Fibroblast of skin of scalp (primary cell): ENCODE measurements around the gene C16orf89.

ENCODE experiments used
- DNase-seq: peaks from one replicate; pipeline ENCODE4 v3.0.0-alpha.2; 2013

C16orf89 gene

DNA sequence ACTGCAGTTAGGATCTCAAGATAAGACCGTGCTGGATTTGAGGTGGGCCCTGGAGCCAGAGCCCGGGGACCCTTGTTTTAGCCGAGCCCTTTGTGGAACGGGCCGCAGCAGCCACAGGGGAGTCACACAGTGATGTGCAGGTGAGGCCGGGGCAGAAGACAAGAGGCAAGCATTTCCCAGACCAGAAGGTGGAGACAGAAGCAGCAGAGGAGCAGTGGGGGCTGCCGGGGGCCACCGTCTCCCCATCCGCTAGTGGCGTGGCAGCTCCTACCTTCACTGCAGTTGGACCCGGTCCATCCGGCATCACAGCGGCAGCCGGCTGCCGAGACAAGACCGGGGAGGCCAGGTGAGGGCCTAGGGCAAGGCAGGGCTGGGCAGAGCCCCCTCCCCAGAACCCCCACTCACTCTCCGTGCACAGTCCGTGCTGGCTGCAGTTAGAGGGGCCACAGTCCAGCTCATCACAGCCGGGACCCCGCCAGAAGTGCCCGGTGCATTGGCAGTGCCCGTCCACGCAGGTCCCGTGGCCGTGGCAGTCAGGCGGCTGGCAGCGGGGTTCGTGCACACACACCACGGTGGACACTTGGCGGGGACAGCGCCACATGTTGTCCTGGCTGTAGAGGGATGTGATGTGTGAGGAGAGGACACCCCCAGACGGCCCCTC is 38.1 kb downstream of the C16orf89 start:
- no peak for DNase-seq

DNA sequence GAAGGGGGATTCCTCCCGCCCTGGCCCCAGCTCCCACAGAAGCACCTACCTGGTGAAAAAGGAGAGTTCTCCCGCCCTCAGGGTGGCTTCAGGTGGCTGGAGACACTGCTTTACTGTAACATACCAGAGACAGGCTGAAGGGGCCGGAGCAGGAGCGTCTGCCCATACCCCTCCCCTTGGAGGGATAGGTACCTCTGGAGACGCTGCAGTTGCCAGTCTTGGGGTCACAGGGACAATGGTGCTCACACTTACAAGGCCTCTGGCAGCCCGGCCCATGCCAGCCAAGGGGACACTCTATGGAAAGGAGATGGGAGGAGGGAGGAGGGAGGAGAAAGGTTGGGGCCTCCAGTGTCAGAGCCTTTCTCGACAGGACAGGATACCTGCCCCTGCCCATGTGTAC is 38.7 kb downstream of the C16orf89 start:
- no peak for DNase-seq

DNA sequence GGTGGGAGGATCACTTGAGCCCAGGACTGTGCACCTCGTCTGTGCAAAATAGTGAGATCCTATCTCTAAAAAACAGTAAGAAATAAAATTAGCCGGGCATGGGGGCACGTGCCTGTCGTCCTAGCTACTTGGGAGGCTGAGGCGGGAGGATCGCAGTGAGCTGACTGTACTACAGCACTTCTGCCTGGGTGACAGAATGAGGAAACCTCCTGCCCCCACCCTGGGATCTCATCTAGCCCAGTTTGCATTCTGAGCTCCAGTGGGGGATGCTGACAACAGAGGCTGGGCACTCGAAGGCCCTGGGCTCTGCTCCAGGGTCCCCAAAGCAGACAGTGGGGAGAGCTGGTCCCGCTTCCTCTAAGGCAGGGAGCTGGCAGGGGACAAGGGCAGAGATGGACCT is 39.1 kb downstream of the C16orf89 start:
- no peak for DNase-seq

DNA sequence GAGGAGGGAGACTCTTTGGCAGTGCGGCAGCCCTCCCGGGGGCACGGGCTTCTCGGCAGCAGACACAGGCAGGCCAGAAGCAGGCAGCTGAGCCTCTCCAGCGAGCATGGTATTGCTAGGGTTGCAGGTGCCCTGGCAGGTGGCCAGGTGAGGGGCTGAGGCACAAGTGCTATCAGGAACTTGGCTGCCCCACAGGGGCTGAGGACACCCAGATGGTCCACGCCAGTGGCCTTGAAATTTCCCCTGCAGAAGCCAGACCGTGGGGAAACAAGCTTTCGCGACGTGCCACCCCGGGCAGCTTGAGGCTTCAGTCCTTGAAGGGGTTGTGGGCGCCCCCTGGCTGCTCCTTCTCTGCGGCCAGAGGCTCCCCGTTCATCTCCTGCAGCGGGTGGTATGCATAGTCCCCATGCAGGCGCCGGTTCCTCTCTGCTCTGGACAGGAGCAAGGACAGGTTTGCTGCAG is 40.6 kb downstream of the C16orf89 start:
- DNase-seq: no peak

DNA sequence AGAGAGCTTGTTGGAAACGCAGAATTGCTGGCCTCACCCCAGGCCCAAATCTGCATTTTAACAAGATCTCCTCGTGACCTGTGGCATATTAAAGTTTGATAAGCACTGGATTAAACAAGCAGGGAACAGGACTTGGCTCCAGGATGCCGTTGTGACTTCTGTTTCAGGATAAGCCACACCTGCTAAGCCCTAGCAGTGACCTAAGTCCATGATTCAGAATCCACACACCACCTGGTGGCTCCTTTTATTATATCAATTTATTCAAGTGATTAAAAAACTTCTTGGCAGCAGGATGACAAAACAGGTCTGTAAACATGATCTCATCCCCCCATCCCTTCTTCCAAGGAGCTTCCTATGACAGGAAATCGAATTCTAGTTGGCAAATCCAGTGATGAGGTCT is 41.1 kb downstream of the C16orf89 start:
- no peak for DNase-seq

DNA sequence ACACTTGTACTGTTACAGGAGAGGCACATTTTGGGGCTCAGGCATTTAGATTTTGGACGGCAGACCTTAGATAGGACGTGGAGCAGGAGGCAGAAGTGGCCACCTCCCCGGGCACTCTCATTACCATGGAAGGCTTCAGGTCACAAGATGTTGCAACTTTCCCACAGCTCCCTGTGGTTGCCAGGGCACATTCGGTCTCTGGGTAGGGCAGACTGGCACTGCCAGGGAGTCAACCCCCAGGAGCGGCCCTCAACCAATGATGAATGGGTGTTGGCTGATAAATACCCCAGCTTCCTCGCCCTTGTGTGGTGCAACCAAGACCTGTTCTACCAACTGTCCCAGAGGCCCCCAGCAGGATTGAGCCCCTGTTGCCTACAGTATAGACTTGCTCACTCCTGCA is 43.2 kb downstream of the C16orf89 start:
- DNase-seq: no peak

DNA sequence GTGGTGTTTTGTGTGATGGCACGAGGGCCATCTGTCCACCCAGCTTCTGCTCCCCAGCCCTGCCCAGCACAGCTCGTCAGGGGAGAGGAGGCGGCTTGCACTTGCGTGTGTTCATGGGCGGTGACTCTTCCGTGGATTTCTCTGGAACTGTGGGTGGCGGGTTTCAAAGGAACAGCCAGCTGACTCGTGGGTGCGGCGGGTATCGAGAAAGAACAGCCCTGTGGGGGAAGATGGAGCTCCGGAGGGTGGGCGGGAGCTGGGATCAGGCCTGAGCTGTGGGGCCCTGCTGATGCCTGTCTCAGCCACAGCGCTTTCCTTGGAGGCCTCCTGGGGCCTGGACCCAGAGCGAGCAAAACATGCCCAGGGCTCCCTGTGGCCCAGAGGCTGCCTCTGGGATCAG is 45.2 kb downstream of the C16orf89 start:
- no peak for DNase-seq

DNA sequence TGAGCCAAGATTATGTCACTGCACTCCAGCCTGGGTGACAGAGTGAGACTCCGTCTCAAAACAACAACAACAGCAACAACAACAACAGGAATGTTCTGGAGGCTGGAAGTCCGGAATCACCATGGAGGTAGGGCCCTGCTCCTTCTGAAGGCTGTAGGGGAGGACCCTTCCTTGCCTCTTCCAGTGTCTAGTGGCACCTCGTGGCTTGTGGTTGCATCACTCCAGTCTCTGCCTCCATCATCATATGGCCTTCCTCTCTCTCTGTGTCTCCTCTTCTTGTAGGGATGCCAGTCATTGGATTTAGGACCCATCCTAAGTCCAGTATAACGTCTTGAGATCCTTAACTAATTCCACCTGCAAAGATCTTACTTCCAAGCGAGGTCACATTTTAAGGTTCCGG is 46.0 kb downstream of the C16orf89 start:
- no peak for DNase-seq

DNA sequence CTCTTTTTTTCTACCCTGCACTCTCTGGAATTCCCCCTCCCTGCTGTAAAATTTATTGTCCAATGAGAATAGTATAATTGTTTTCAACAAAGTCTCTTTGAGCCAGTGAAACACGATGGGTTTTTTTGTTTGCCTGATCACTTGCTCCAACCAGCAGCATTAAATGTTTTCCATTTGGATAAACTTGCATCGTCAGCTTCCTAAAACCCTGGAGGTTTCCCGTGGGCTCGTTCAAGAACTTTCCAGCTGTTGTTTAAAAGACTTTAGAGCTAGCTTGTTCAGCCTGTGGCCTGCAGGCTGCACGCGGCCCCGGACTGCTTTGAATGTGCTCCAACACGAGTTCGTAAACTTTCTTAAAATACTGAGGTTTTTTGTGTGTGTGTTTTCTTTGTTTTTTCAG is 47.0 kb downstream of the C16orf89 start:
- no peak for DNase-seq

DNA sequence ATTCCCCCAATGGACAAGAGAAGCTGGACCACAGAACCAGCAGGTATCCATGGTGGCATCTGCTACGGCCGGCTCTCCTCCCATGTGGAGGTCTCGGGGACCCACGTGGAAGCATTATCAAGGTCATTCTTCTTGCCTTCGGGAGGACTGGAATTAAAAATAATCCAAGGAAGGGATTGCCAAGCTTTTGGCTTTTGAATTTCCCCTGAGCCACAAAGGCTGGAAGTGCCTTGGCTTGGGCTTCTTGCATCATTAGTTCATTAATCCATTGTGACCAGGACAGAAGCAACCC is 48.1 kb downstream of the C16orf89 start:
- no peak for DNase-seq

DNA sequence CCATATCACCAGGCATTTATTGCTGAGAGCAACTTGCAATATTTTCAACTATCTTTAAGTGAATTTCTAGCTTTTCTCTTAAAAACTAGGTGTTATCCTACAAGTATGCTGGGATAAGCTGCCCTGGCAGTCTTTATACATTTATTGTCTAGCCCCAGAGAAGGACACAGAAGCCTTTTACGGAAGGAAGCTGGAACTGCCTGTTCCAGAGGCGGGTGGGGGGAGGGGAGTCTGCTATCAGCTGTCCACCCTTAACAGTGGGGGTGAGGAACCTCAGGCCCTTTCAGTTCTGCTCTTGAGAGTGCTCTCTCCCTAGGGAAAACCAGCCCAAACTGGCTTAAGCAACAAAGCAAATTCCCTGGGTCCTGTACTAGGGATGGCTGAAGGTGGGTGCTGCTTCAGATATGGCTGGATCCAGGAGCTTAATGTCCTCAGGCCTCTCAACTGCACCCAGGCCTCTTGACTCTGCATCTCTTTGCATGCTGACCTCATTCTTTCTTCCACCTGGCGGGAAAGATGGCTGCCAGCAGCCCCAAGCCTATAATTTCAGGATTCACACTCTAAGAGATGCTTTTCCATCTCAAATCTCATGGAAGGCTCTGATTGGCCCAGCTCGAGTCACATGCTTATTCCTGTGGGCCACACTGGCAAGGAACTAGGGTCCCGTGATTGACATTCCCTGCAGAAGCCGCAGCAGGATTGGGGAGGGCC is 48.6 kb downstream of the C16orf89 start:
- DNase-seq: no peak

DNA sequence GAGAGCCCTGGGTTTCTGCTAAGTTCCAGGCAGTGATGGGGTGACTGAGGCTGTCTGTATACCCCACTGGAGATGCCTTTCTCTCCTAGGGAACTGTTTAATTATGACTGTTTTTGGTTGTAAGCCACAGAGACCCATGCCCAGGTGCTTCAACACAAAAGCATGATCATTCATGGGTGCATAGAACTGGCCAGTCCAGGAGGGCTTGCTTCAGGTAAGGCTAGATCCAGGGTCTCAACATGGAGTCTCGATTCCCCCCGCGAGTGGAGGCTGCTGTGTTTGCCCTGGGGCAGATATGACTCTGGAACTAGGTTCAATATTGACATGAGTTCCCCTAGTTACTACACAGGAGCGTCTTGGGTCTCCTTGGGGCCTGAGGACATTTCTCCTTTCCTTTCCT is 49.9 kb downstream of the C16orf89 start:
- no peak for DNase-seq

DNA sequence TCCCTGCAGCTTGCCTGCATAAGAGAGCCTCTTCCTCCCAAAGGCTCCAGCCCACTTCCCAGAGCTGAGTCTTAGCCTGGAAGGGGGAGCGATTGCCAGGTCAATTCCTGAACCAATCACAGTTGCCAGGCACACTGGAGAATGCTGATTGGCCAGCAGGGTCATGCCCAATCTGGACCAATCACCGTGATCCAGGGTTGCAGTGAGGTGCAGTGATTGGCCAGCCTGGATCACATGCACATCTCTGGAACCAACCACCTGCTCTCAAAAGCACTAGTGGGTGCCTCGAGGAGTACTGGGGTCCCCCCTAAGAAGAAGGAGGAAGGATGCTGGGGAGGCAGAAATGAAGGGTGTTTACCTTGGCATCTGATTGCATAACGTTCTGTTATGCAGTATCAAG is 50.4 kb downstream of the C16orf89 start:
- DNase-seq: no peak

DNA sequence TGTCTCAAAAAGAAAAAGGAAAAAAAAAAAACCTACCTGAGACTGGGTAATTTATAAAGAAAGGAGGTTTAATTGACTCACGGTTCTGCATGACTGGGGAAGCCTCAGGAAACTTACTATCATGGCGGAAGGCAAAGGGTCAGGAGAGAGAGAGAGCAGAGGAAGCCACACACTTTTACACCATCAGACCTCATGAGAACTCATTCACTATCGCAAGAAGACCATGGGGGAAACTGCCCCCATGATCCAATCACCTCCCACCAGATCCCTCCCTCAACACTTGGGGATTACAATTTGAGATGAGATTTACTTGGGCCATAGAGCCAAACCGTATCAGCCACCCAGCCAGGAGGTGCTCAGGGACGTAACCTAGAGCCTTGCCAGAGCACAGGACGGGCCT is 52.9 kb downstream of the C16orf89 start:
- no peak for DNase-seq

DNA sequence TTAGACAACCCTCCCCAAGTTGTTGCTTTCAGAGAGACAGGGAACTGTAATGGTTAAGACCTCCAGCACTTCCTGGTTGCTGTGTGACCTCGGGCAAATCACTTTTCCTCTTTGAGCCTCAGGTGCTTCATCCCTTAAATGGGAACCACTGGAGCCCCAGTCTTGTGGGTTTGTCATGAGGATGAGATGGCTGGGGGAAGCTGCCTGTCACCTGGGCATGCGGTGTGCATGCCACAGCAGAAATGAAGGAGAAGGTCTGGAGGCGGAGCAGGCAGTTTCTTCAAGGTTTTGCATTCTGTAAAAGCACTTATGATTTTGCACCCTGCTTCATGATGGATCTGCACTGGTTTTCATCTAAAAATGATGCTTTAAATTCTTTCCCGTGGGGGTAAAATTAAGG is 54.1 kb downstream of the C16orf89 start:
- no peak for DNase-seq

DNA sequence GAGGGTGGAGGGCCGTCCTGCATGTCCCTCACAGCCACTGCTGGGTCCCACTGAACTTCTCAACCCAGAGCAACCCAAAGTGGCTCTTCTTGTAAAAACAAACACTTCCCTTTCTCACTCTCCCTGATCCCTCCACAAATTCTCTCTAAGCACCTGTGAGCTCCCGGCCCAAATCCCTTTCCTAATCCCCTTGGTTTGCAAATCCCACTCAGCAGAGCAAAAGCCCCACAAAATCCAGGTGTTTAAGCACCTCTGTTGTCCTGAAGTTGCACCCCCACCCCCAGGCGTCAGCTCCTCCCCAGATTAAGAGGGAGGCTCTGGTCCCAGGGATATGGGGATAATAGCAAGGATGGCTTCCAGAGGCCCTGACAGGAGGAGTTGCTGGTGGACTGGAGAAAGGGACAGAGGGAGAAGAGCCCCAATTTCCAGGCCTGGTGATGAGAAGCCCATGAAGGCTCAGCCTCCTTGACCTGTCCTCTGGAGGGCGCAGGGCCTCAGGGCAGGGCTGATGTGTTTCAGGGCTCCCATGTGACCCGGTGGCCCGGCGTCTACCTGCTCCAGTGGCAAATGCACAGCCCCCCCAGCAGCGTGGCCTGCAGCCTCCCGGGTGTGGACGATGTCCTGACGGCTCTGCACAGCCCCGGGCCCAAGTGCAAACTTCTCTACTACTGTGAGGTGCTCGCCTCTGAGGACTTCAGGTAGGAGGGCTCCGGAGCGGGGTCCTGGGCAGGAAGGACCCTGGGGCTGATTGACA is 55.0 kb downstream of the C16orf89 start:
- DNase-seq: no peak

DNA sequence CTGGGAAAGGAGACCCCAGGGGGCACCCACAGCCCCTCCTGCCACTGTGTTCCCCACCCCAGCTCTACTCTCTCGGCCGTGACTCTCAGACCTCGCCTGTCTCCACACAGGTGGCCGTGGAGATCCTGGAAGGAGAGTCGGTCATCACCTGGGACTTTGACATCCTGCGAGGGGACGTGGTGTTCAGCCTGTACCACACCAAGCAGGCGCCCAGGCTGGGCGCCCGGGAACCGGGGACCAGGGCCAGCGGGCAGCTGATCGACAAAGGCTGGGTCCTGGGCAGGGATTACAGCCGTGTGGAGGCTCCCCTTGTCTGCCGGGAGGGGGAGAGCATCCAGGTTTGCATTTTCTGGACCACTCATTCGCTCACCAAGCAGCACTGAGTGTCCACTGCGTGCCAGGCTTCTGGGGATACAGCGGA is 57.4 kb downstream of the C16orf89 start:
- DNase-seq: no peak

DNA sequence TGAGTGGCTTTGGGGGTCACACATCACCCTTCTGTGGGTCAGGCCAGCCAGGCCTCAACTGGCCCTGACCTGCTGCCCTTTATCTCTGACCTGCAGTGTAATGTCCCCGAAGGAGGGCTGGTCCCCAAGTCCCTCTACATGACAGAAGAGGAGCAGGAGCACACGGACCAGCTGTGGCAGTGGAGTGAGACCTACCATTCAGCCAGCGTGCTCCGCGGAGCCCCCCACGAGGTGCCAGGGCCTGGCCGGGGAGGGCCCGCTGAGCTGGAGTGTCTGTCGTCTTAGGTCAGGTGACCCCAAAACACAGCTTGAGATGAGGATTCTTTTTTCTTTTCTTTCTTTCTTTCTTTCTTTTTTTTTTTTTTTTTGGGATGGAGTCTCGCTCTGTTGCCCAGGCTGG is 58.5 kb downstream of the C16orf89 start:
- no peak for DNase-seq

DNA sequence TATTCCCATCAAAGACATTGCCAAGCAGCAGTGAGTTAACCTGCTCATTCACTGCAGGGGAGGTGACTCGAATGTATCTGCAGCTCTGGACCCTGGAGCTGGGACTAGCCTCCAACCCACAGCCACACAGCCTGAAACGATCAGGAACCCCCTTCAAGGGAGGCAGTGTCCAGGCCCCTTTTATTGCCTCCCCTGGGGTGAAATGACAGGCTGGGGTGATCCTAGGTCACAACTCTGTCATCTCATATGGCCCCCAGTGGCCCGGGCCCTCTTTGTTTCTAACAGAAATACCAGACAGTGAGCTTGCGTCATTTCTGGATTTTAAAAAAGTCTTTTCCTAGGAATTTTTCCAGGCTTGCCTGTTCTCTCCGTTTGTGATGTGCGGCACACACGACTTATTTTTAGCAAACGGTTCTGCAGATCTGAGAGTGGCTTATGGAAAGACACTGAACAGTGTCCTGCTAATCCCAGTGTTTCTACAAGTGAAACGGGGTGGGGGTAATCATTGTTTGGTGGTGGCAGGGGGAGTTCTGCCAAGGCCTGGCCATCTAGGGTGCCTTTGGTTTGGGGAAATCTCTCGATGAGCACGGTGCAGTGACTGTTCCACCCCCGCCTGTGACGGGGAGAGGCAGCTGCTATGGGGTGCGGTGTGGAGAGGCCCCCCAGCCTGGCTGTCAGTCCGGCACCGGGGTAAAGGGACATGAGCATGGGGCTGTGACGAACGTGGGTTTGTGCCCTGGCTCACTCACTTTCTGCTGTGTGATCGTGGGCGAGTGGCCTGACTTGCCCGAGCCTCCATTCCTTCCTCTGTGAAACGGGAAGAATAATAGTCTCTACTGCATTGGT is 59.2 kb downstream of the C16orf89 start:
- DNase-seq: no peak

DNA sequence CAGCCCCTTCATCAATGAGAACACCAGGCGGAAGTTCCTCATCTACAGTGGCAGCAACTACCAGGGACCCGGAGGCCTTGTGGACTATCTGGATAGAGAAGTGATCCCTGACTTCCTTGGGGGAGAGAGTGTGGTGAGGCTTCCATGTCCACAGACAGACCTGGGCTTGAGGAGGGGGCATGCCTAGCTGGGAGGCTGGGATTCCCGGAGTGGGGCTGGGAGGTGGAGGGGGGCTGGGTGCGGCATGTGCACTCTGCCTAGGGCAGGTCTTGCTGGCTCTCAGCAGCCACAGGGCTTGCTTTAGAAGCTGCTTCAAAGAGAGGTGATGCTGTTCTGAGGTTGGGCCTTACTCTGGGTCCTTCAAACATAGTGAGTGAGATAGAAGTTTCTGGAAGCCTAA is 59.8 kb downstream of the C16orf89 start:
- DNase-seq: no peak

DNA sequence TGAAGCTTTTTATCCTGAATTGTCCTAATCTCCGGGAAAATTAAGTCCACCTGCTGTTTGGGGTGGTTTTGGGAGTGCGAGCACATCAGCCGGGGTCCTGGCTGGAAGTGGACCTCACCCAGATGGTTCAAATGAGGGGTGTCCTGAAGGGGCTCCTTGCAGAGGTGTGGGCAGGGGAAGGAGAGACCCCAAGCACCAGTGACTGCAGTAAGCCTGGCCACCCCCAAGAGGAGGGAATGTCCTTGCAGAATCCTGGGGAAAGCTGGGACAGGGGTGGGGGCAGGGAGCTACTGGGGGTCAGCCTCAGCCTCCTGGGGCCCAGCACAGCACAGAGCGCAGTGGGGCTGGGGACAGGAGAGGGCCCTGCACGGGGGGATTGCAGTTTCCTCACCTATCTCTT is 61.4 kb downstream of the C16orf89 start:
- DNase-seq: no peak

DNA sequence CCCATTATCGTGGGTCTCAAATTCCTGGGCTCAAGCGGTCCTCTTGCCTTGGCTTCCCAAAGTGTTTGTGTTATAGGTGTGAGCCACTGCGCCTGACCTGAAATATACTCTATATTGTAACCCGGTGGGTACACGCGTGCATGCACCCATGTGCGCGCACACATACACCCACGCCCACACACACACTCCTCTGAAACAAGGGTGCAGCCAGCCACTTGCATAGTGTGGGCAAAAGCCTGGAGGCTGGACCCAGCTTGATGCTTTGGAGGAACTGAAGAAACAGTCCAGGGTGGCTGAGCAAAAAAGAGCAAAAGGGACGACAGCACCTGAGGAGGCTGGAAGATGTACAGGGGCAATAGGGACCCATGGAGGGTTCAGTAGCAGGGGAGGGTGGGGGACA is 61.9 kb downstream of the C16orf89 start:
- no peak for DNase-seq

DNA sequence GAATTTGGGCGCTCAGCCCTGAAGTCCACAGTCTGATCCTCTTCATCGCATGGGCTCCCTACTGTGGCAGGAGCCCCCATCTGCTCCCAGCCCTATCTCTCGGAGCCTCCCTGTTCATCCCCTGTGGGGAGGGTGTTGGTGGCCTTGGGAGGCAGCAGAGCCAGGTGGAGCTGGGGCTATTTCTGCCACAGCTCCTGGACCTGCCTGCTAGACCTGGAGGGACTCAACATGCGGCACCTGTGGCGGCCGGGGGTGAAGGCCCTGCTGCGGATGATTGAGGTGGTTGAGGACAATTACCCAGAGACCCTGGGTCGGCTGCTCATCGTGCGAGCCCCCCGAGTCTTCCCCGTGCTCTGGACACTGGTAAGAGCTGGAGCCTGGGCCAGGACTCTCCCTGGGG is 62.5 kb downstream of the C16orf89 start:
- no peak for DNase-seq
